Endothelial cell of umbilical vein (primary cell): Measurements from ENCODE around the gene SMURF1. TPM values are rescaled to one million over a fixed set of nuclear protein-coding genes. Genes with fewer than 3 reads are reported as not detected.

Source experiments
- BruUV-seq: library from RNA; stranded (reverse); fragments of 400-500 nt; replicated peaks from 2 replicates; lab custom pipeline; 2021; lab: Mats Ljungman, UMichigan
- CTCF ChIA-PET: fragments of 300-600, 350-600 bp; sonication (Branson Sonifier 250); formaldehyde crosslinking; loops from one replicate; lab custom pipeline; 2021; ENCODE audit warnings: antibody characterized with exemption, inconsistent platforms; lab: Charles Lee
- POLR2A ChIA-PET: fragments of 300-600, 350-600 bp; sonication (Branson Sonifier 250); formaldehyde crosslinking; loops from one replicate; lab custom pipeline; 2021; ENCODE audit warnings: antibody characterized with exemption, inconsistent platforms; lab: Charles Lee
- DNase-seq: peaks from one replicate; pipeline ENCODE4 v3.0.0-alpha.2; 2011; ENCODE audit warnings: low read depth, low spot score
- FAIRE-seq: peaks from 2 replicates; lab custom pipeline; 2011; peaks lifted over from hg19 to GRCh38; lab: Jason Lieb, UNC
- H2AFZ ChIP-seq: 2 replicates; pipeline ENCODE4 v1.6.0; 2012; ENCODE audit warnings: low read depth, low read length, control low read depth, inconsistent platforms
- H3K27ac ChIP-seq: 2 replicates; pipeline ENCODE4 v1.5.1; 2011; ENCODE audit warnings: low read depth, mild to moderate bottlenecking, control low read depth, low read length, moderate library complexity; ENCODE audit not compliant: insufficient read depth
- H3K27me3 ChIP-seq, 2 experiments: 2 replicates each; pipeline versions ENCODE4 v1.6.0 to v1.6.1; 2011; ENCODE audit warnings: low read length in 2 of 2, mixed read lengths in 1 of 2; ENCODE audit not compliant: control insufficient read depth in 2 of 2, insufficient read depth in 2 of 2
- H3K36me3 ChIP-seq, 2 experiments: 2 replicates in 1 of 2; 3 replicates in 1 of 2; pipeline ENCODE4 v1.5.1; 2011; ENCODE audit warnings: low read length in 2 of 2, mild to moderate bottlenecking in 1 of 2, moderate library complexity in 1 of 2; ENCODE audit not compliant: control insufficient read depth in 2 of 2, insufficient read depth in 2 of 2; ENCODE audit errors: extremely low read depth in 1 of 2
- H3K4me1 ChIP-seq: 3 replicates; pipeline ENCODE4 v1.5.1; 2011; ENCODE audit warnings: mild to moderate bottlenecking, low read length; ENCODE audit not compliant: control insufficient read depth, insufficient read depth; ENCODE audit errors: extremely low read depth
- H3K4me2 ChIP-seq: 2 replicates; pipeline ENCODE4 v1.6.1; 2011; ENCODE audit warnings: low read length, control low read depth, mixed read lengths; ENCODE audit not compliant: insufficient read depth
- H3K4me3 ChIP-seq, 3 experiments: fragments of 200-600 bp in 1 of 3; sonication (generic), shearing (Covaris generic) in 1 of 3; replicated peaks in 1 of 3; 2 replicates each; pipeline ENCODE4 v1.5.1; 2011 to 2016; ENCODE audit warnings: control low read depth in 3 of 3, low read length in 3 of 3, mild to moderate bottlenecking in 2 of 3, inconsistent platforms in 1 of 3, low read depth in 1 of 3, moderate library complexity in 1 of 3; ENCODE audit not compliant: insufficient read depth in 1 of 3
- H3K79me2 ChIP-seq: 2 replicates; pipeline ENCODE4 v1.6.0; 2012; ENCODE audit warnings: low read length, inconsistent platforms; ENCODE audit not compliant: control insufficient read depth, insufficient read depth
- H3K9ac ChIP-seq: replicated peaks from 2 replicates; pipeline ENCODE3; 2011; ENCODE audit warnings: low read length, control low read depth; ENCODE audit not compliant: insufficient read depth; ENCODE audit errors: extremely low read depth
- H3K9me1 ChIP-seq: replicated peaks from 3 replicates; pipeline ENCODE4 v1.6.0; 2011; ENCODE audit warnings: mild to moderate bottlenecking, low read length; ENCODE audit not compliant: control insufficient read depth, insufficient read depth; ENCODE audit errors: extremely low read depth
- H3K9me3 ChIP-seq: replicated peaks from 2 replicates; pipeline ENCODE4 v1.5.1; 2012; ENCODE audit warnings: low read length, inconsistent platforms; ENCODE audit not compliant: control insufficient read depth, insufficient read depth
- H4K20me1 ChIP-seq: replicated peaks from 2 replicates; pipeline ENCODE3; 2011; ENCODE audit warnings: mild to moderate bottlenecking, low read length; ENCODE audit not compliant: control insufficient read depth, insufficient read depth; ENCODE audit errors: extremely low read depth
- CTCF ChIP-seq, 2 donors: IDR thresholded peaks; 1 replicate in 1 of 2; 2 replicates in 1 of 2; pipeline ENCODE4 v1.5.1; 2011; ENCODE audit warnings: low read length in 2 of 2, mild to moderate bottlenecking in 2 of 2, moderate library complexity in 2 of 2, control low read depth in 1 of 2, inconsistent platforms in 1 of 2, low read depth in 1 of 2; ENCODE audit not compliant: insufficient read depth in 1 of 2; ENCODE audit errors: extremely low read depth in 1 of 2
- EZH2 ChIP-seq: IDR thresholded peaks from 2 replicates; pipeline ENCODE4 v1.6.1; 2012; ENCODE audit warnings: borderline replicate concordance, low read depth, mild to moderate bottlenecking, moderate library complexity, low read length, inconsistent platforms; ENCODE audit not compliant: severe bottlenecking
- FOS ChIP-seq: IDR thresholded peaks from 2 replicates; pipeline ENCODE4 v1.6.1; 2011; ENCODE audit warnings: mild to moderate bottlenecking, low read length, moderate library complexity, borderline replicate concordance; ENCODE audit not compliant: insufficient read depth
- GATA2 ChIP-seq: IDR thresholded peaks from 2 replicates; pipeline ENCODE4 v1.7.0; 2011; ENCODE audit warnings: low read depth, mild to moderate bottlenecking, moderate library complexity, mixed read lengths, low read length; ENCODE audit not compliant: insufficient read length, insufficient read depth
- JUN ChIP-seq: IDR thresholded peaks from 2 replicates; pipeline ENCODE4 v1.6.1; 2011; ENCODE audit warnings: borderline replicate concordance, low read depth; ENCODE audit not compliant: insufficient read length, insufficient read depth
- MAX ChIP-seq: IDR thresholded peaks from 2 replicates; pipeline ENCODE4 v1.6.1; 2011; ENCODE audit not compliant: insufficient read depth, insufficient read length
- MYC ChIP-seq: IDR thresholded peaks from one replicate; pipeline ENCODE4 v1.6.1; 2011; ENCODE audit warnings: mild to moderate bottlenecking, low read depth, low read length
- POLR2A ChIP-seq: IDR thresholded peaks from 2 replicates; pipeline ENCODE4 v1.6.1; 2012; ENCODE audit warnings: low read depth, mild to moderate bottlenecking, control low read depth, low read length
- POLR2AphosphoS5 ChIP-seq: IDR thresholded peaks from 2 replicates; pipeline ENCODE4 v1.6.1; 2012; ENCODE audit warnings: low read depth, mild to moderate bottlenecking, control low read depth, low read length, moderate library complexity; ENCODE audit not compliant: insufficient read depth
- dilution Hi-C: fragments of 300-500 bp; cut with MboI; formaldehyde crosslinking; loops from one replicate; pipeline ENCODE4 v1.15.0; 2019; ENCODE audit warnings: low sequenced_read_pairs; ENCODE audit not compliant: extremely low pct_ligation_motif_present
- intact Hi-C: fragments of 100-400 bp; cut with micrococcal nuclease; formaldehyde crosslinking; loops from one replicate; pipeline ENCODE4 v1.10.0; 2022
- polyA plus RNA-seq, 4 experiments: library from polyadenylated mRNA; depleted of rRNA in 3 of 4; stranded (reverse) in 3 of 4; unstranded in 1 of 4; fragments of >200 nt; gene quantifications; 2 replicates each; pipeline versions ENCODE4 v1.2.1 to v1.2.3, GENCODE V29; 2011 to 2012; ENCODE audit warnings: missing spikeins in 1 of 4
- total RNA-seq: library from RNA; stranded (reverse); gene quantifications from 2 replicates; pipeline ENCODE4 v1.2.3, GENCODE V29; 2021

Gene SMURF1
- total and polyA plus RNA-seq, 2 donors (not counting 3 experiments of a cell fraction or from before 2014, with no cell fraction given) = 11.5 to 22.8 TPM

GRCh38 chr7:99129536-99129935, 14.4 kb downstream of the SMURF1 start:
- dilution Hi-C loops (no loop called here), intact Hi-C loops (no loop called here)
- no peaks in the 10 kb centered on the region for H3K4me1 ChIP-seq
- BruUV-seq = no TSS peak
- TF ChIP-seq FOS = no peak
- no peak for TF ChIP-seq MAX
- no peak for TF ChIP-seq GATA2
- TF ChIP-seq CTCF (IDR thresholded peaks at IDR 0.05; ENCODE audit: extremely low read depth in 1 of 2, insufficient read depth in 1 of 2, low read depth in 1 of 2, low read length in 2 of 2) = no peak
- TF ChIP-seq MYC = no peak
- no peak for TF ChIP-seq POLR2AphosphoS5
- TF ChIP-seq EZH2 = no peak
- TF ChIP-seq POLR2A = no peak
- TF ChIP-seq JUN = no peak
- peaks cover 15% of the 10 kb centered on the region for H4K20me1 ChIP-seq
- H3K9ac ChIP-seq = no peak overlapping the region
- no peak overlapping the region for H3K4me3 ChIP-seq
- H3K4me2 ChIP-seq = no peak overlapping the region
- H3K27ac ChIP-seq = no peak overlapping the region
- POLR2A ChIA-PET = no interaction called here
- no peak overlapping the region for H2AFZ ChIP-seq
- no peaks in the 10 kb centered on the region for H3K36me3 ChIP-seq
- H3K79me2 ChIP-seq = peaks cover 91% of the 10 kb centered on the region
- FAIRE-seq (no peak), DNase-seq (no peak)
- H3K27me3 ChIP-seq = no peaks in the 10 kb centered on the region
- no peaks in the 10 kb centered on the region for H3K9me3 ChIP-seq
- no peaks in the 10 kb centered on the region for H3K9me1 ChIP-seq
- CTCF ChIA-PET = interaction anchor here (0.6 to 1.9 kb wide), 3 partner anchors 10 to 35 kb away, joined by 4 to 5 read pairs (median 4); no protein-coding TSS in a partner anchor
